PC-9 (cell line): ENCODE measurements around the gene LKAAEAR1. TPM values are rescaled to one million over a fixed set of nuclear protein-coding genes. Genes with fewer than 3 reads are reported as not detected.

Source experiments
- BruUV-seq: library from RNA; stranded (reverse); fragments of 400-500 nt; replicated peaks from 2 replicates; lab custom pipeline; 2021; lab: Mats Ljungman, UMichigan
- CTCF ChIA-PET: fragments of 300-600 bp; sonication (Branson Sonifier 250); formaldehyde crosslinking; loops from one replicate; lab custom pipeline; 2022; ENCODE audit warnings: antibody characterized with exemption; lab: Charles Lee
- POLR2A ChIA-PET: fragments of 300-600 bp; sonication (Branson Sonifier 250); formaldehyde crosslinking; loops from one replicate; lab custom pipeline; 2022; ENCODE audit warnings: antibody characterized with exemption; ENCODE audit not compliant: unreplicated experiment; lab: Charles Lee
- DNase-seq, 2 experiments: peaks; one replicate each; pipeline versions ENCODE4 v3.0.0 to v3.0.0-alpha.2; 2015 to 2022; ENCODE audit warnings: mixed read lengths in 1 of 2
- H2AFZ ChIP-seq: fragments of 200-600 bp; sonication (generic); 2 replicates; pipeline ENCODE4 v1.8.1; 2017; ENCODE audit warnings: antibody characterized with exemption
- H3F3A ChIP-seq: fragments of 200-600 bp; sonication (generic); 2 replicates; pipeline ENCODE4 v1.8.1; 2017; ENCODE audit warnings: antibody characterized with exemption, mild to moderate bottlenecking, low read depth; ENCODE audit not compliant: insufficient read depth
- H3K27ac ChIP-seq: fragments of 200-600 bp; sonication (generic); 2 replicates; pipeline ENCODE4 v1.6.1; 2016; ENCODE audit warnings: mixed run types
- H3K27me3 ChIP-seq: fragments of 200-600 bp; sonication (generic); 2 replicates; pipeline ENCODE4 v1.6.1; 2016; ENCODE audit warnings: low read depth, mixed run types; ENCODE audit not compliant: insufficient read depth
- H3K36me3 ChIP-seq: fragments of 200-600 bp; sonication (generic); 2 replicates; pipeline ENCODE4 v1.6.1; 2016; ENCODE audit warnings: low read depth, mixed run types
- H3K4me1 ChIP-seq: fragments of 200-600 bp; sonication (generic); replicated peaks from 2 replicates; pipeline ENCODE4 v1.6.1; 2016; ENCODE audit warnings: mixed run types; ENCODE audit not compliant: insufficient read depth
- H3K4me2 ChIP-seq: fragments of 200-600 bp; sonication (generic); 2 replicates; pipeline ENCODE4 v1.6.1; 2017; ENCODE audit warnings: mixed run types
- H3K4me3 ChIP-seq: fragments of 200-600 bp; sonication (generic); 2 replicates; pipeline ENCODE4 v1.6.1; 2016; ENCODE audit warnings: mixed run types
- H3K79me2 ChIP-seq: fragments of 200-600 bp; sonication (generic); 2 replicates; pipeline ENCODE4 v1.6.1; 2017; ENCODE audit warnings: low read depth, mixed run types
- H3K9me2 ChIP-seq: fragments of 200-600 bp; sonication (generic); 2 replicates; pipeline ENCODE4 v1.8.1; 2017; ENCODE audit warnings: mild to moderate bottlenecking; ENCODE audit not compliant: insufficient read depth
- H3K9me3 ChIP-seq: fragments of 200-600 bp; sonication (generic); 2 replicates; pipeline ENCODE4 v1.8.1; 2016; ENCODE audit warnings: low read depth; ENCODE audit not compliant: insufficient read depth
- H4K20me1 ChIP-seq: fragments of 200-600 bp; sonication (generic); 2 replicates; pipeline ENCODE4 v1.8.1; 2017; ENCODE audit not compliant: insufficient read depth
- CTCF ChIP-seq: fragments of 200-600 bp; sonication (generic); conservative IDR thresholded peaks from 2 replicates; pipeline ENCODE4 v1.6.1; 2017; ENCODE audit warnings: mixed run types, antibody characterized with exemption, mild to moderate bottlenecking, moderate library complexity
- EZH2 ChIP-seq: fragments of 200-600 bp; sonication (generic); IDR thresholded peaks from 2 replicates; pipeline ENCODE4 v1.8.0; 2017; ENCODE audit warnings: antibody characterized with exemption, low read depth
- intact Hi-C: fragments of 100-400 bp; cut with micrococcal nuclease; formaldehyde crosslinking; loops from one replicate; pipeline ENCODE4 v1.10.0; 2022; ENCODE audit not compliant: unreplicated experiment
- total RNA-seq: library from RNA; stranded (reverse); gene quantifications from 2 replicates; pipeline ENCODE4 v1.2.3, GENCODE V29; 2021

LKAAEAR1 gene
- total RNA-seq, 1 experiment from 2014 or later: not detected

GRCh38 chr20:64072498-64073063, 11.6 kb downstream of the LKAAEAR1 start:
- ChIA-PET POLR2A (no interaction called here), CTCF (no interaction called here)
- Histone ChIP-seq H3K9me2 (no peaks in the 10 kb centered on the region), H3K4me3 (no peak overlapping the region), H3K4me2 (no peak overlapping the region), H3K27me3 (no peaks in the 10 kb centered on the region), H3F3A (peaks cover 3% of the 10 kb centered on the region; the same call in 1 of the 2 replicates), H3K27ac (no peak overlapping the region), H4K20me1 (peaks cover 6% of the 10 kb centered on the region), H3K79me2 (peaks cover 1% of the 10 kb centered on the region; the same call in 1 of the 2 replicates), H3K9me3 (no peaks in the 10 kb centered on the region), H2AFZ (no peak overlapping the region), H3K36me3 (no peaks in the 10 kb centered on the region), H3K4me1 (0 out of 2 replicates have a peak, but pooled peaks cover under 1% of the 10 kb centered on the region)
- intact Hi-C loops: no loop called here
- no peak for TF ChIP-seq EZH2
- TF ChIP-seq CTCF: no peak
- no TSS peak for BruUV-seq
- DNase-seq: no peak

GRCh38 chr20:64071341-64072332, 12.6 kb downstream of the LKAAEAR1 start:
- intact Hi-C loops: no loop called here
- no peak for DNase-seq
- Histone ChIP-seq H3K79me2 (no peaks in the 10 kb centered on the region), H2AFZ (no peak overlapping the region), H3K36me3 (no peaks in the 10 kb centered on the region), H3F3A (peaks cover 9% of the 10 kb centered on the region; the same call in 1 of the 2 replicates), H3K4me1 (peaks cover 10% of the 10 kb centered on the region), H3K9me2 (no peaks in the 10 kb centered on the region), H3K27me3 (no peaks in the 10 kb centered on the region), H3K4me2 (no peak overlapping the region), H3K9me3 (no peaks in the 10 kb centered on the region), H4K20me1 (peaks cover 6% of the 10 kb centered on the region), H3K4me3 (no peak overlapping the region), H3K27ac (no peak overlapping the region)
- BruUV-seq: no TSS peak
- ChIA-PET CTCF (no interaction called here), POLR2A (interaction anchor here (0.8 kb wide), 1 partner anchor 114 kb away, joined by 6 read pairs; no protein-coding TSS in a partner anchor)
- TF ChIP-seq EZH2 (no peak), CTCF (no peak)

GRCh38 chr20:64070244-64070993, 13.8 kb downstream of the LKAAEAR1 start:
- Histone ChIP-seq H3K4me2 (no peak overlapping the region), H3K9me3 (no peaks in the 10 kb centered on the region), H2AFZ (no peak overlapping the region), H3K9me2 (no peaks in the 10 kb centered on the region), H3K36me3 (no peaks in the 10 kb centered on the region), H3K4me1 (peaks cover 22% of the 10 kb centered on the region), H3K27me3 (no peaks in the 10 kb centered on the region), H3K4me3 (no peak overlapping the region), H3F3A (peaks cover 14% of the 10 kb centered on the region; the same call in 1 of the 2 replicates), H3K79me2 (no peaks in the 10 kb centered on the region), H3K27ac (no peak overlapping the region), H4K20me1 (peaks cover 11% of the 10 kb centered on the region)
- intact Hi-C loops: no loop called here
- no peak for TF ChIP-seq CTCF
- TF ChIP-seq EZH2: no peak
- no peak for DNase-seq
- POLR2A ChIA-PET: no interaction called here
- no TSS peak for BruUV-seq
- CTCF ChIA-PET: interaction anchor here (1.3 to 1.6 kb wide), 2 partner anchors 12 to 32 kb away, joined by 3 to 8 read pairs; no protein-coding TSS in a partner anchor
